Activated naive CD8-positive, alpha-beta T cell treated with anti-CD3 and anti-CD28 coated beads, Interleukin-2, amount 10 ng/mL, durations not matched to agents 7 days and 5 days (primary cell): Measurements from ENCODE around the gene CPE. TPM values are rescaled to one million over a fixed set of nuclear protein-coding genes. Genes with fewer than 3 reads are reported as not detected.

ENCODE experiments used
- ATAC-seq: fragments of 150-1000 bp; cut with Tn5 transposase; one replicate; pipeline ENCODE4 v1.10.0; 2021; ENCODE audit warnings: low read depth, moderate library complexity
- POLR2A ChIA-PET: fragments of 350-600 bp; sonication (Branson Sonifier 250); formaldehyde crosslinking; loops from one replicate; lab custom pipeline; 2021; ENCODE audit warnings: antibody characterized with exemption; lab: Charles Lee
- DNase-seq: peaks from one replicate; pipeline ENCODE4 v3.0.0; 2021
- H3K27ac Mint-ChIP-seq: one replicate; pipeline ENCODE4 v1.8.0; 2022; ENCODE audit warnings: mild to moderate bottlenecking, mixed read lengths
- H3K27me3 Mint-ChIP-seq: one replicate; pipeline ENCODE4 v1.8.0; 2022; ENCODE audit warnings: mild to moderate bottlenecking, moderate library complexity, mixed read lengths
- H3K36me3 Mint-ChIP-seq: one replicate; pipeline ENCODE4 v1.8.0; 2021; ENCODE audit warnings: mild to moderate bottlenecking, mixed read lengths
- H3K4me1 Mint-ChIP-seq: one replicate; pipeline ENCODE4 v1.8.0; 2021; ENCODE audit warnings: mixed read lengths
- H3K4me3 Mint-ChIP-seq: one replicate; pipeline ENCODE4 v1.8.0; 2022; ENCODE audit warnings: mild to moderate bottlenecking, moderate library complexity, mixed read lengths
- H3K9me3 Mint-ChIP-seq: one replicate; pipeline ENCODE4 v1.8.0; 2021; ENCODE audit warnings: mixed read lengths
- total RNA-seq, 2 experiments: library from RNA; stranded (reverse); gene quantifications; one replicate each; pipeline ENCODE4 v1.2.3, GENCODE V29; 2021

The CPE gene
- total RNA-seq, 2 experiments from 2014 or later: not detected

- ATAC-seq (no peak), DNase-seq (no peak)
- H3K9me3 Mint-ChIP-seq: no peaks in the 10 kb centered on the region
- peak overlapping the region; percentile 81 for H3K4me3 Mint-ChIP-seq
- POLR2A ChIA-PET: no interaction called here
- no peaks in the 10 kb centered on the region for H3K36me3 Mint-ChIP-seq
- H3K27ac Mint-ChIP-seq: no peak overlapping the region
- peaks cover 80% of the 10 kb centered on the region for H3K27me3 Mint-ChIP-seq
- peaks cover 9% of the 10 kb centered on the region for H3K4me1 Mint-ChIP-seq
These were observed 437 bp upstream of the CPE start for GRCh38 chr4:165378398-165378744.

DNA sequence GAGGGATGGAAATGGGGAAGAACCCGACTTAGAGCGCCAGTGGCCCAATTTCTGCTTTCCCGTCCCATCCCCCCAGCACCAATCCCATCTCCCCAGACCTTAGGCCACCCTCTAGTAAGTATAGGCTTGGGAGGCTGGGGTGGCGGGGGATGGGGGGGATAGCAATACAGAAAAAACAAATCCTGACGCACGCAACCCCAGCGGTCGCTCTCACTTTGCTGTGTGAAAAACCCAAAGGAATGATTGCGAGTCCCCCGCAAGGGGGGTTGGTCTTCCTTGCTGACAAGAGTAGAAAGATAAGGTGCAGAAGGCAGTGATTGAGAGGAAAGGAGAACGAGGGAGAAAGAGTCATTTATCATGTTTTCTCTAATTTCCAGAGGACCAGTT, 863 bp downstream of the CPE start:
- ATAC-seq: no peak
- no peaks in the 10 kb centered on the region for H3K9me3 Mint-ChIP-seq
- H3K36me3 Mint-ChIP-seq: no peaks in the 10 kb centered on the region
- H3K4me3 Mint-ChIP-seq: peak overlapping the region; percentile 42
- POLR2A ChIA-PET: no interaction called here
- no peak overlapping the region for H3K27ac Mint-ChIP-seq
- DNase-seq: no peak
- H3K4me1 Mint-ChIP-seq: peaks cover 9% of the 10 kb centered on the region
- peaks cover 79% of the 10 kb centered on the region for H3K27me3 Mint-ChIP-seq

DNA sequence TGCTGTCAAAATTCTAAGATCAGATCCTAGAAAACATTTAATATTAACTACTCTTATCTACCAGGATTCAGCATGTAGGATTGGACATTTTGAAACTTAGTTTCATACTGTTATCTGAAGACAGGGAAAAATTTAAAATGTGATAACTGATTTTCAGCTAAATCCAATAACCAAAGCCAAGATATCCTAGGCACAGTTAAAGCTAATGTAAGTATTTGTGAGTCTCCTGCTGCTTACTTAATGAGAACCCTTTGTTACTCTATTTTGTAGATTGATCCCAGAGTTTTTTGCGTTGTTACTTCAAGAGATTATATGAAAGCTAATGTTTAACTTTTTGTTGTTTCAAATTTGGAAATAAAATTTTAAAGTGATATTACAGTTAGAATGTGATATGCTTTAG, 2.0 kb downstream of the CPE start:
- Mint-ChIP-seq H3K36me3 (no peaks in the 10 kb centered on the region), H3K27me3 (peaks cover 78% of the 10 kb centered on the region), H3K4me1 (peaks cover 3% of the 10 kb centered on the region), H3K27ac (no peak overlapping the region), H3K9me3 (no peaks in the 10 kb centered on the region), H3K4me3 (no peak overlapping the region)
- no peak for DNase-seq
- ATAC-seq: no peak
- POLR2A ChIA-PET: no interaction called here

- H3K9me3 Mint-ChIP-seq: no peaks in the 10 kb centered on the region
- DNase-seq: no peak
- POLR2A ChIA-PET: no interaction called here
- no peak overlapping the region for H3K27ac Mint-ChIP-seq
- no peaks in the 10 kb centered on the region for H3K4me1 Mint-ChIP-seq
- H3K4me3 Mint-ChIP-seq: no peak overlapping the region
- no peak for ATAC-seq
- H3K27me3 Mint-ChIP-seq: peaks cover 71% of the 10 kb centered on the region
- H3K36me3 Mint-ChIP-seq: no peaks in the 10 kb centered on the region
These were observed 3.1 kb downstream of the CPE start for GRCh38 chr4:165381821-165382373.

- Mint-ChIP-seq H3K27ac (no peak overlapping the region), H3K9me3 (no peaks in the 10 kb centered on the region), H3K4me1 (no peaks in the 10 kb centered on the region), H3K36me3 (no peaks in the 10 kb centered on the region), H3K4me3 (no peak overlapping the region), H3K27me3 (peaks cover 67% of the 10 kb centered on the region)
- ATAC-seq: no peak
- POLR2A ChIA-PET: no interaction called here
- no peak for DNase-seq
These were observed 3.8 kb downstream of the CPE start for GRCh38 chr4:165382640-165383039.

DNA sequence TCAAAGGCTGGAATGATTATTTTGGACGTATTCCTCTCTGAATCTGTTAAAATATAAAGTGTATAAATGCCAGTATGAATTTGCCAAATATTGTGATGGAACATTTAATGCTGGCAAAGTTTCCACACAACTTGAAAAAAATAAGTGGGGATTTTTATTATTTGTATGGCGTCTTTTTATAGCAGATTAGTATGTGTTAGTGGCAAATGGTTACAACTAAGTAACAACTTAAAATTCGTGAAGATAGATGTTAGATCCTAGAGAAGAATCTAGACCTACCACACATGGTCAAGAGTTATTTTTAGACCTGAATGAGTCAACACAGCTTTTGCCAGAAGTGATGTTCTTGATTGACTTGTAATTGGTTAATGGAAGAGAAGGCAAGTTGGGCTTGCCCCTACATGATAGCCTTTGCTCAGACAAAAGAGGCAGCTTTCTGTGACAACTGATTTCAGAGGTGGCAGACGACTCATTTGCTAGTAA, 4.8 kb downstream of the CPE start:
- POLR2A ChIA-PET: no interaction called here
- Mint-ChIP-seq H3K9me3 (no peaks in the 10 kb centered on the region), H3K27me3 (peaks cover 61% of the 10 kb centered on the region)

GRCh38 chr4:165384186-165384585, 5.4 kb downstream of the CPE start:
- Mint-ChIP-seq H3K4me1 (no peaks in the 10 kb centered on the region), H3K4me3 (no peak overlapping the region), H3K36me3 (no peaks in the 10 kb centered on the region), H3K9me3 (no peaks in the 10 kb centered on the region), H3K27ac (no peak overlapping the region), H3K27me3 (peaks cover 63% of the 10 kb centered on the region)
- ATAC-seq: no peak
- no peak for DNase-seq
- POLR2A ChIA-PET: no interaction called here

More for the DNA sequence above, 4.8 kb downstream of the CPE start:
- Mint-ChIP-seq H3K36me3 (no peaks in the 10 kb centered on the region), H3K27ac (no peak overlapping the region), H3K4me1 (no peaks in the 10 kb centered on the region), H3K4me3 (no peak overlapping the region)
- ATAC-seq (no peak), DNase-seq (no peak)

GRCh38 chr4:165384598-165384997, 5.8 kb downstream of the CPE start:
- H3K36me3 Mint-ChIP-seq: no peaks in the 10 kb centered on the region
- H3K9me3 Mint-ChIP-seq: no peaks in the 10 kb centered on the region
- no peaks in the 10 kb centered on the region for H3K4me1 Mint-ChIP-seq
- no peak overlapping the region for H3K27ac Mint-ChIP-seq
- no peak for DNase-seq
- no peak overlapping the region for H3K4me3 Mint-ChIP-seq
- peaks cover 61% of the 10 kb centered on the region for H3K27me3 Mint-ChIP-seq
- ATAC-seq: no peak
- POLR2A ChIA-PET: no interaction called here

- H3K27ac Mint-ChIP-seq: no peak overlapping the region
These were observed 6.3 kb downstream of the CPE start for GRCh38 chr4:165385126-165385525.

GRCh38 chr4:165386328-165386727, 7.5 kb downstream of the CPE start:
- H3K4me1 Mint-ChIP-seq: no peaks in the 10 kb centered on the region
- H3K9me3 Mint-ChIP-seq: no peaks in the 10 kb centered on the region
- DNase-seq (no peak), ATAC-seq (no peak)
- no peaks in the 10 kb centered on the region for H3K36me3 Mint-ChIP-seq
- POLR2A ChIA-PET: no interaction called here
- H3K27me3 Mint-ChIP-seq: peaks cover 59% of the 10 kb centered on the region
- no peak overlapping the region for H3K4me3 Mint-ChIP-seq
- no peak overlapping the region for H3K27ac Mint-ChIP-seq

More at GRCh38 chr4:165385126-165385525, 6.3 kb downstream of the CPE start:
- Mint-ChIP-seq H3K4me1 (no peaks in the 10 kb centered on the region), H3K36me3 (no peaks in the 10 kb centered on the region), H3K9me3 (no peaks in the 10 kb centered on the region), H3K4me3 (no peak overlapping the region), H3K27me3 (peaks cover 61% of the 10 kb centered on the region)
- POLR2A ChIA-PET: no interaction called here
- ATAC-seq: no peak
- no peak for DNase-seq

GRCh38 chr4:165388756-165389155, 9.9 kb downstream of the CPE start:
- Mint-ChIP-seq H3K4me1 (no peaks in the 10 kb centered on the region), H3K36me3 (no peaks in the 10 kb centered on the region), H3K27me3 (peaks cover 42% of the 10 kb centered on the region), H3K9me3 (no peaks in the 10 kb centered on the region), H3K4me3 (no peak overlapping the region), H3K27ac (no peak overlapping the region)
- no peak for ATAC-seq
- POLR2A ChIA-PET: no interaction called here
- no peak for DNase-seq

- H3K27ac Mint-ChIP-seq: no peak overlapping the region
- no peak overlapping the region for H3K4me3 Mint-ChIP-seq
- no peaks in the 10 kb centered on the region for H3K9me3 Mint-ChIP-seq
- H3K36me3 Mint-ChIP-seq: no peaks in the 10 kb centered on the region
- ATAC-seq: no peak
- H3K27me3 Mint-ChIP-seq: peaks cover 23% of the 10 kb centered on the region
- H3K4me1 Mint-ChIP-seq: no peaks in the 10 kb centered on the region
- no peak for DNase-seq
- POLR2A ChIA-PET: no interaction called here
These were observed 14.2 kb downstream of the CPE start for GRCh38 chr4:165393051-165393450.

DNA sequence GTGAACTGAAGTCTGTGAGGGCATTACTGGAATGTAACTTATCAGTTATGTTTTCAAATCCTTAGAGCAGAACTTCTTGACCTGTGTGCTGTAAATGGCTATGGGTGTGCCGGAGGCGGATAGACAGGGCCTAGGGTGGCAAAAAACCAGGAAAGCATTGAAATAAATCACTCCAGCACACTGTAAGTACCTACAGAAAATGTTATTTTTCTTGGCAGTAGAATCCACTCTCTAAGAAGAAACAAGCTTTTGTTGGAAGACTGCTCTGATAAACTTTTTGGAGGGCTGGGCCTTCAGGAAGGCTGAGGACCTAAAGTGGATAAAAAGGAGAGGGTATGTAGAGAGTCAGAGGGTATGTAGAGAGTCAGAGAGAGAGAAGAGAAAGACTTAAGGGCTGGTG, 14.9 kb downstream of the CPE start:
- H3K9me3 Mint-ChIP-seq: no peaks in the 10 kb centered on the region
- ATAC-seq (no peak), DNase-seq (no peak)
- H3K36me3 Mint-ChIP-seq: no peaks in the 10 kb centered on the region
- no peak overlapping the region for H3K27ac Mint-ChIP-seq
- no peak overlapping the region for H3K4me3 Mint-ChIP-seq
- POLR2A ChIA-PET: no interaction called here
- no peaks in the 10 kb centered on the region for H3K4me1 Mint-ChIP-seq
- H3K27me3 Mint-ChIP-seq: peaks cover 21% of the 10 kb centered on the region

DNA sequence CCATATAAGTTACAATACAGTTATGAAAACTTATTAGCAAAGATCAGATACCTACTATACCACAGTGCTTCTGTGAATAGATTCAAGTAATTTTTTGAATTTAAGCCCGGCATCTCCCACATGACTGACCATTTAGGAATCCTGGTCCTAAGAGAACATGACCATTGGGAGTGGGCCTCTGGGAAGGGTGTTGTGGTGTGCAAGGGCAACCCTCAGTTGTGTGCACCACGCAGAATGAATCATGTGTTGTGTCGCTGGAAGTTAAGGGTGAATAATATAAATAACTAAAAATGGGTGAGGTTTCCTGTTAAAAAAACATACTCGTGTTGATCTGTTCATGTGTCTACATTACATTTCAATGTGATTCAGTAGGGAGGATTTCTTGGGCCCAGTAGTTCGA, 15.5 kb downstream of the CPE start:
- Mint-ChIP-seq H3K27me3 (peaks cover 17% of the 10 kb centered on the region), H3K9me3 (no peaks in the 10 kb centered on the region), H3K27ac (no peak overlapping the region), H3K4me3 (no peak overlapping the region), H3K4me1 (no peaks in the 10 kb centered on the region), H3K36me3 (no peaks in the 10 kb centered on the region)
- POLR2A ChIA-PET: no interaction called here
- ATAC-seq (no peak), DNase-seq (no peak)

DNA sequence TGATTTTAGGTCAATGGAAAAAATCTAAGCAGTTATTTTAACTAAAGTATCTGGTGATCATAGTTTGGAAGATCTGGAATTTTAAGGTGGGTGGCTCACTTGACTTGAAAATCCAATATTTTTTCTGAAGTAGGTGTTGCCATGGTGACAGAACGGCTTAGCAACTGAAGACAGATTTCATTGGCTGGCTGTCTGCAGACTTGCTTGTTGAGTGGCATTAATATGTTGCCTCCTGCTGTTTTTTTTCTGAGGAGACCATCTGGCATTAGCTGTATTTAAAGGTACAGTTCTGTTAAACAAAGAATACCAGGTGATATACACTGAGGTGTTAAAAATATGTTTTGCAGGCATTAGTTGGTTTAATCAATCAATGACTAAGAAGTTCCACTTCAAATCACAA, 19.8 kb downstream of the CPE start:
- Mint-ChIP-seq H3K4me3 (no peak overlapping the region), H3K4me1 (no peaks in the 10 kb centered on the region), H3K27ac (no peak overlapping the region), H3K27me3 (peaks cover 6% of the 10 kb centered on the region), H3K9me3 (no peaks in the 10 kb centered on the region), H3K36me3 (no peaks in the 10 kb centered on the region)
- POLR2A ChIA-PET: no interaction called here
- DNase-seq (no peak), ATAC-seq (no peak)
